SU-DHL-6 (cell line): ENCODE results near the gene ZNF14.
A peak's percentile ranks its signal among the peaks of the same experiment; 100 is the strongest.

Source experiments
- H2AFZ ChIP-seq: fragments of 200-600 bp; sonication (generic); 2 replicates; pipeline ENCODE4 v1.6.1; 2014; ENCODE audit warnings: low read depth, mild to moderate bottlenecking, moderate library complexity, mixed read lengths, antibody characterized with exemption, low read length; ENCODE audit not compliant: severe bottlenecking
- H3F3A ChIP-seq: fragments of 200-600 bp; shearing (Covaris generic); 2 replicates; pipeline ENCODE4 v1.6.0; 2016; ENCODE audit warnings: antibody characterized with exemption, mild to moderate bottlenecking; ENCODE audit not compliant: insufficient read depth
- H3K27ac ChIP-seq: fragments of 200-600 bp; sonication (generic); 2 replicates; pipeline ENCODE4 v1.5.1; 2016; ENCODE audit warnings: low read depth, mild to moderate bottlenecking, low read length, moderate library complexity, mixed read lengths
- H3K27me3 ChIP-seq: fragments of 200-600 bp; sonication (generic), shearing (Covaris generic); 2 replicates; pipeline ENCODE4 v1.6.0; 2014; ENCODE audit warnings: mild to moderate bottlenecking, low read length
- H3K36me3 ChIP-seq: fragments of 200-600 bp; sonication (generic); 2 replicates; pipeline ENCODE4 v1.6.1; 2014; ENCODE audit warnings: mild to moderate bottlenecking, low read length, mixed read lengths
- H3K4me2 ChIP-seq: fragments of 300-600, 200-600 bp; shearing (Covaris generic), sonication (generic); 2 replicates; pipeline ENCODE4 v1.6.0; 2014; ENCODE audit warnings: low read length, low read depth, mild to moderate bottlenecking; ENCODE audit not compliant: poor library complexity, severe bottlenecking
- H3K4me3 ChIP-seq: fragments of 200-600 bp; sonication (generic); 2 replicates; pipeline ENCODE4 v1.5.1; 2014; ENCODE audit warnings: antibody characterized with exemption, low read length, mild to moderate bottlenecking, mixed read lengths; ENCODE audit not compliant: insufficient read depth, poor library complexity, severe bottlenecking
- H3K79me2 ChIP-seq: fragments of 200-600 bp; sonication (generic); 2 replicates; pipeline ENCODE4 v1.6.1; 2014; ENCODE audit warnings: mild to moderate bottlenecking, low read length, moderate library complexity; ENCODE audit not compliant: insufficient read depth
- H3K9ac ChIP-seq: fragments of 200-600 bp; sonication (generic); 2 replicates; pipeline ENCODE4 v1.7.0; 2014; ENCODE audit warnings: mild to moderate bottlenecking, low read length
- H3K9me2 ChIP-seq: fragments of 200-600 bp; sonication (generic); replicated peaks from 2 replicates; pipeline ENCODE4 v1.6.1; 2014; ENCODE audit warnings: low read length; ENCODE audit not compliant: insufficient read depth
- H3K9me3 ChIP-seq: fragments of 200-600 bp; sonication (generic); 2 replicates; pipeline ENCODE4 v1.6.1; 2014; ENCODE audit warnings: low read length, mixed read lengths; ENCODE audit not compliant: insufficient read depth
- H4K20me1 ChIP-seq: fragments of 200-600 bp; sonication (generic); 2 replicates; pipeline ENCODE4 v1.6.1; 2014; ENCODE audit warnings: low read depth, mild to moderate bottlenecking, antibody characterized with exemption, low read length, moderate library complexity, mixed read lengths
- CTCF ChIP-seq: fragments of 200-600 bp; sonication (generic); IDR thresholded peaks from one replicate; pipeline ENCODE4 v1.5.1; 2017; ENCODE audit warnings: antibody characterized with exemption, mild to moderate bottlenecking, low read length, moderate library complexity; ENCODE audit not compliant: insufficient read depth, poor library complexity, severe bottlenecking
- EZH2phosphoT487 ChIP-seq: fragments of 200-600 bp; sonication (generic), shearing (Covaris generic); conservative IDR thresholded peaks from 2 replicates; pipeline ENCODE4 v1.6.1; 2018; ENCODE audit warnings: mild to moderate bottlenecking, antibody characterized with exemption, low read length, moderate library complexity, mixed read lengths

The ZNF14 gene

GRCh38 chr19:19662871-19663255 is 70.0 kb downstream of the ZNF14 start:
- Histone ChIP-seq H3K27ac (peak overlapping the region; percentile 93), H2AFZ (no peak overlapping the region), H3K36me3 (0 out of 2 replicates have a peak, but pooled peaks cover 6% of the 10 kb centered on the region), H3K79me2 (peaks cover 36% of the 10 kb centered on the region), H3K9me2 (no peaks in the 10 kb centered on the region), H4K20me1 (no peaks in the 10 kb centered on the region), H3K27me3 (no peaks in the 10 kb centered on the region), H3K9me3 (no peaks in the 10 kb centered on the region), H3F3A (peaks cover 34% of the 10 kb centered on the region), H3K4me3 (peak overlapping the region; percentile 56), H3K4me2 (peak overlapping the region; percentile 95), H3K9ac (peak overlapping the region; percentile 86)
- TF ChIP-seq EZH2phosphoT487 = no peak

- no peak for TF ChIP-seq EZH2phosphoT487
- no peak for TF ChIP-seq CTCF
- Histone ChIP-seq H3F3A (peaks cover 30% of the 10 kb centered on the region), H3K27me3 (no peaks in the 10 kb centered on the region), H3K79me2 (peaks cover 33% of the 10 kb centered on the region), H4K20me1 (no peaks in the 10 kb centered on the region), H3K36me3 (0 out of 2 replicates have a peak, but pooled peaks cover 6% of the 10 kb centered on the region), H3K4me2 (peak overlapping the region; percentile 95), H3K4me3 (peak overlapping the region; percentile 56), H3K9me2 (no peaks in the 10 kb centered on the region), H3K27ac (peak overlapping the region; percentile 93), H3K9me3 (no peaks in the 10 kb centered on the region), H3K9ac (peak overlapping the region; percentile 86), H2AFZ (no peak overlapping the region)
Observed at GRCh38 chr19:19662344-19662743, 70.6 kb downstream of the ZNF14 start.

GRCh38 chr19:19661675-19662251 is 71.1 kb downstream of the ZNF14 start:
- H3K9ac ChIP-seq = peak overlapping the region; percentile 86

More at GRCh38 chr19:19661675-19662251, 71.1 kb downstream of the ZNF14 start:
- peak overlapping the region; percentile 93 for H3K27ac ChIP-seq
- no peaks in the 10 kb centered on the region for H3K27me3 ChIP-seq
- peaks cover 25% of the 10 kb centered on the region for H3F3A ChIP-seq
- H3K9me2 ChIP-seq = no peaks in the 10 kb centered on the region
- H3K4me2 ChIP-seq = peak overlapping the region; percentile 95
- no peaks in the 10 kb centered on the region for H3K9me3 ChIP-seq
- peaks cover 33% of the 10 kb centered on the region for H3K79me2 ChIP-seq
- H3K4me3 ChIP-seq = peak overlapping the region; percentile 56
- H4K20me1 ChIP-seq = no peaks in the 10 kb centered on the region
- H3K36me3 ChIP-seq = 0 out of 2 replicates have a peak, but pooled peaks cover 6% of the 10 kb centered on the region
- no peak overlapping the region for H2AFZ ChIP-seq
- TF ChIP-seq CTCF (no peak), EZH2phosphoT487 (no peak)
